ENCODE data around the gene NCAM1. TPM values are rescaled to one million over a fixed set of nuclear protein-coding genes. Genes with fewer than 3 reads are reported as not detected.

NCAM1 gene
- total and polyA plus RNA-seq, 7 donors = 0.46 to 124 (median 64.2) TPM

- peaks cover 0 to 22% (median 7%) of the 10 kb centered on the region in 4 donors for H3K4me1 ChIP-seq
- no peak overlapping the region for H3K4me3 ChIP-seq
- no peak for DNase-seq
- H3K27ac ChIP-seq = no peak overlapping the region
- H3K36me3 ChIP-seq = no peaks in the 10 kb centered on the region
- TF ChIP-seq POLR2AphosphoS5 (IDR thresholded peaks at IDR 0.05) (no peak), POLR2A (IDR thresholded peaks at IDR 0.05) (no peak), EP300 (IDR thresholded peaks at IDR 0.05) (no peak)
- TF ChIP-seq, protein P1, sequence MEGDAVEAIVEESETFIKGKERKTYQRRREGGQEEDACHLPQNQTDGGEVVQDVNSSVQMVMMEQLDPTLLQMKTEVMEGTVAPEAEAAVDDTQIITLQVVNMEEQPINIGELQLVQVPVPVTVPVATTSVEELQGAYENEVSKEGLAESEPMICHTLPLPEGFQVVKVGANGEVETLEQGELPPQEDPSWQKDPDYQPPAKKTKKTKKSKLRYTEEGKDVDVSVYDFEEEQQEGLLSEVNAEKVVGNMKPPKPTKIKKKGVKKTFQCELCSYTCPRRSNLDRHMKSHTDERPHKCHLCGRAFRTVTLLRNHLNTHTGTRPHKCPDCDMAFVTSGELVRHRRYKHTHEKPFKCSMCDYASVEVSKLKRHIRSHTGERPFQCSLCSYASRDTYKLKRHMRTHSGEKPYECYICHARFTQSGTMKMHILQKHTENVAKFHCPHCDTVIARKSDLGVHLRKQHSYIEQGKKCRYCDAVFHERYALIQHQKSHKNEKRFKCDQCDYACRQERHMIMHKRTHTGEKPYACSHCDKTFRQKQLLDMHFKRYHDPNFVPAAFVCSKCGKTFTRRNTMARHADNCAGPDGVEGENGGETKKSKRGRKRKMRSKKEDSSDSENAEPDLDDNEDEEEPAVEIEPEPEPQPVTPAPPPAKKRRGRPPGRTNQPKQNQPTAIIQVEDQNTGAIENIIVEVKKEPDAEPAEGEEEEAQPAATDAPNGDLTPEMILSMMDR (IDR thresholded peaks at IDR 0.05) = no peak
- 64 to 68% methylated on average over 1 of the region's 1 CpG for WGBS, 2 donors
- no peaks in the 10 kb centered on the region for H3K9me3 ChIP-seq
- intact Hi-C loops (cut with DNase I) = no loop called here
- H3K27me3 ChIP-seq = no peaks in the 10 kb centered on the region
These were observed 213.7 kb downstream of the NCAM1 start for GRCh38 chr11:113174882-113175281.

GRCh38 chr11:113176599-113177360, 215.6 kb downstream of the NCAM1 start:
- Histone ChIP-seq H3K27me3 (no peaks in the 10 kb centered on the region), H3K4me3 (no peak overlapping the region), H3K27ac (no peak overlapping the region), H3K4me1 (peaks cover 0 to 22% (median 7%) of the 10 kb centered on the region in 4 donors), H3K36me3 (no peaks in the 10 kb centered on the region), H3K9me3 (no peaks in the 10 kb centered on the region)
- TF ChIP-seq EP300 (IDR thresholded peaks at IDR 0.05) (no peak), POLR2AphosphoS5 (IDR thresholded peaks at IDR 0.05) (no peak), POLR2A (IDR thresholded peaks at IDR 0.05) (no peak)
- TF ChIP-seq, protein P1 (IDR thresholded peaks at IDR 0.05) = no peak
- no peak for DNase-seq
- intact Hi-C loops (cut with DNase I) = no loop called here

- no peaks in the 10 kb centered on the region for H3K36me3 ChIP-seq
- H3K9me3 ChIP-seq = no peaks in the 10 kb centered on the region
- no peak overlapping the region for H3K4me3 ChIP-seq
- 57 to 62% methylated on average over 5 of the region's 5 CpGs for WGBS, 2 donors
- H3K4me1 ChIP-seq = peaks cover 0 to 22% (median 7%) of the 10 kb centered on the region in 4 donors
- no peak for DNase-seq
- intact Hi-C loops (cut with DNase I) = no loop called here
- TF ChIP-seq POLR2AphosphoS5 (IDR thresholded peaks at IDR 0.05) (no peak), POLR2A (IDR thresholded peaks at IDR 0.05) (no peak), EP300 (IDR thresholded peaks at IDR 0.05) (no peak)
- TF ChIP-seq, protein P1 (IDR thresholded peaks at IDR 0.05) = no peak
- H3K27ac ChIP-seq = no peak overlapping the region
- no peaks in the 10 kb centered on the region for H3K27me3 ChIP-seq
These were observed 216.5 kb downstream of the NCAM1 start for GRCh38 chr11:113177671-113178070.

DNA sequence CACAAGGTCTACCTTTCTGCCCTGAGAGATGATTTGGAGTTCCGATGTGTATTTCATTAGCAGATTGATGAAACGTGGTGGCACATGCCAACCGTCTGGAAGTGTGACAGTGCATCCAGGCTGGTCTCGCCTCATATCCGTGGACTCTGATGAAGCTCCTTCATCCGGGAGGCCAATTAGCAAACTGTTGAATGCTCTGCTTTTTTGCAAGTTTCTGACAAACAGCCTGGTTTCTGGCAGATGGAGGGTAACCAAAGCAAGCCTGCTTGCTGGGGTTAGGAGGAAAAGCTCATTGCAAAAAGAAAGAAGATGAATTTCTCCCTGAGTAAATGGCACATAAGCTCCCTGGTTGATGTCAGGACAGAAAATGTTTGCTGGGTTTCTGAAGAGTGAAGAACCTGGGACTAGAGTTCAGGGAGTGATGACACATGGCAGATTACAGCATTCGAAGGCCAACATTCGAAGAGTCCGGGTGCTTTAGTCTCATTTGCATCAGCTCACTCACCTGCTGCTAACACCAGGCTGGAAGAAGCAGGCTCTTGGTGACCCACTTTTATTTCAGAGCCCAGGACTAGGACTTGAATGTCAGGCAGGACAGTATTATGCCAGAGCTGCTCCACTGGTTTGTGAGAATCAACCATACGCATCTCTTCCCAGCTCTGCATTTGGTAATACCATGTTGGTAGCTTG, 217.3 kb downstream of the NCAM1 start:
- Histone ChIP-seq H3K27ac (no peak overlapping the region), H3K36me3 (no peaks in the 10 kb centered on the region), H3K4me1 (peaks cover 0 to 22% (median 7%) of the 10 kb centered on the region in 4 donors), H3K4me3 (no peak overlapping the region), H3K27me3 (no peaks in the 10 kb centered on the region), H3K9me3 (no peaks in the 10 kb centered on the region)
- DNase-seq = no peak
- WGBS, 2 donors = 87 to 90% methylated on average over 10 of the region's 10 CpGs
- no peak for TF ChIP-seq POLR2A (IDR thresholded peaks at IDR 0.05)
- TF ChIP-seq, protein P1 (IDR thresholded peaks at IDR 0.05) = no peak
- no peak for TF ChIP-seq POLR2AphosphoS5 (IDR thresholded peaks at IDR 0.05)
- no peak for TF ChIP-seq EP300 (IDR thresholded peaks at IDR 0.05)
- intact Hi-C loops (cut with DNase I) = no loop called here

Data from sigmoid colon (tissue), 7 donors.